GM18519 (cell line): ENCODE data around the gene CHST3.
"Not testable (repeated sequence)": the region's sequence is repeated elsewhere in the genome, so short reads cannot be mapped to it uniquely, and the experiment has no call there.

Experiments
- ATAC-seq: cut with Tn5 transposase; IDR thresholded peaks from one replicate; pipeline ENCODE4 v1.9.1; 2021; ENCODE audit warnings: mild to moderate bottlenecking, moderate library complexity; ENCODE audit not compliant: unreplicated experiment, low FRiP score

The CHST3 gene

DNA sequence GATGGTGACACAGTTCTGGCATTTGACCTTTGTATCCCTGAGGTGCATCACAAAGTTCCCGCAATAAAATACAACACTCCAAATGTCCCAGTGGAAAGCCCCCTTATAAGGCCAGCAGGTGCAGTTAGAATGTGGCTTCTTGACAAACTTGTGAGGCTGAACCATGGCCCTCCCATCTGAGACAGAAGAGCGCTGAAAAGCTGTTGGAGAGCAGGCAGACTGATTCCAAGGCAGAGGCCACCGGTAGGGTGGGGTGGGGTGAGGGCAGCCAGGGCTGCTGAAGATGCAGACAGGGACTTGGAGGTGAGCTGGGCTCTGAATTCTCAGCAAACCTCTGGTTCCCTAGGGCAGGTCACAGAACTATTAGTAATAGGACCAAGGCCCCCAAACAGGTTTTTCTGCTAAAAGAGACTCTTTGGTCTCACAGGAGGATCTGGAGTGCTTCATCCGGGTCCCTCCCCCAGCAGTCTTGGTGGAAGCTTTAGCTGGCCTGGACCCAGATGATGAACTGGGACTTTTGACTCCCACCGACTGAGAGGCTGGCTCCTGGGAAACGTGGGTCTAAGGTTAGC is 15.6 kb upstream of the CHST3 start:
- ATAC-seq = no peak

DNA sequence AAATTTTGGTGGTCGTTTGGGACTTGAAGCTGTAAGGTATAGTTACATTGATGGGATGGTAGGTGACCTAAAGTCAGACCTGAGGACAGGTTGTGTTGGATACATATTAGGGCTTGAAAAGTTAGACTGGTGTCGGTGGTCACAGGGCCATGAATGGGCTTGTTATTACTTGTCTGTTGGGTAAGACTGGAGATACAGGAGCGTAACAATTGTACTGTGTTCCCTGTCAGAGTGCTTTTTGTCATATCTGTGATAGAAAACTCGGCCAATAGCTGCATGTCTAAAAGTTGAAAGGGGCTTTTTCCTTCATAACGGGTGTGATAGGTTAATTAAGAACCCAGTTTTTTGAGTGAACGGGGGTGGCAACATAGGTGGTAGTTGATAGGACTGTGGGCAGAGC is 13.5 kb upstream of the CHST3 start:
- no peak for ATAC-seq

DNA sequence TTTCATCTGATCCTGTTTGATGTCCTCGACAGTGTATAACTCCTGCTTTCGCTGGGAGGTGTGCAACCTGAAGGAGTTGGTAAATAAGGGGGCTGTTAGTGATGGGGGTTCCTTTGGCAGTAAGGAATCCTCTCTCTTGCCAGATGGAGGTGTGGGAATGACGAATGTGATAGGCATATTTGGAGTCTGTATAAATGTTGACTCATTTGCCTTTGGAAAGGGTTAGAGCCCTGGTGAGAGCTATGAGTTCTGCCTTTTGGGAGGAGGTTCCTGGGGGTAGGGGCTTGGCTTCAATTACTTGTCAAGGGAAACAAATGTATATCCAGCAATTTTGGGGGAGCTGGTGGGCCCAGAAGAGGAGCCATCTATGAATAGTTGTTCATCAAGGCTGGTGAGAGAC is 11.4 kb upstream of the CHST3 start:
- no peak for ATAC-seq

DNA sequence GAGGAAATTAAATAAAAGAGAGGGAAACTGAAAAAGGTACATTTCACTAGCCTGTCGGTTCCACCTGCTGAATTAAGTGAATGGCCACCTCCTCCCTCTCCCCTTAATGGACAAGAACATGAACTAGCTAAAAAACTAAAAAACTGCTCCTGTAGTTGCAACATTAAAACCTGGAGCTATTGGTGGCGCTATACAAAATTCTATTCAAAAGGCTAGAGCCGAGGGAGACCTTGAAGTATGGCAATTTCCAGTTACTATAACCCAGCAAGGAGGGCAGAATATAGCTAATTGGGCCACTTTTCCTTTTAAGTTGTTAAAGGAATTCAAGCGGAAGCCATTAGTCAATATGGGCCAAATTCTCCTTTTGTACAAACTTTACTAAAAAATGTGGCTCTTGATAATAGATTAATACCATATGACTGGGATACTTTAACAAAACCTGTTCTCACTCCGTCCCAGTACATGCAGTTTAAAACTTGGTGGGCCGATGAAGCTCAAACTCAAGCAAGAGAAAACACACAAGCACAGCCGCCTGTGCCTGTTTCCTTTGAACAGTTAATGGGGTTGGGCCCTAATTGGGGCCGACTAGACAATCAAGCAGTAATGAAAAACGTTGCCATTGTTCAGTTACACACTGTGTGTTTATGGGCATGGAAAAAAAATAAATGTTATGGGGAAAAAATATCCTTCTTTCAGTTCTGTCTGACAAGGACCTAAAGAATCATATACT is 6.5 kb upstream of the CHST3 start:
- no peak for ATAC-seq

DNA sequence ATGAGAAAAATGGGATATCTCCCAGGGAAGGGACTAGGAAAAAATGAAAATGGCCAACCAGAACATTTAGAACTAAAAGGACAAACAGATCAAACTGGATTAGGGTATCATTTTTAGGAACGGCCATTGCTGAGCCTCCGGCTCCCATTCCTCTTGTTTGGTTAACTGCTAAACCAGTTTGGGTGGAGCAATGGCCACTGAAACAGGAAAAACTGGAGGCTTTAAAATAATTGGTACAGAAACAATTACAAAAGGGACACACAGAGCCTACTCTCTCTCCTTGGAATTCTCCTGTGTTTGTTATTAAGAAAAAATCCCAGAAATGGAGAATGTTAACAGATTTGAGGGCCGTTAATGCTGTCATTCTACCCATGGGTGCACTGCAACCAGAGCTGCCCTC is 4.7 kb upstream of the CHST3 start:
- ATAC-seq = no peak

DNA sequence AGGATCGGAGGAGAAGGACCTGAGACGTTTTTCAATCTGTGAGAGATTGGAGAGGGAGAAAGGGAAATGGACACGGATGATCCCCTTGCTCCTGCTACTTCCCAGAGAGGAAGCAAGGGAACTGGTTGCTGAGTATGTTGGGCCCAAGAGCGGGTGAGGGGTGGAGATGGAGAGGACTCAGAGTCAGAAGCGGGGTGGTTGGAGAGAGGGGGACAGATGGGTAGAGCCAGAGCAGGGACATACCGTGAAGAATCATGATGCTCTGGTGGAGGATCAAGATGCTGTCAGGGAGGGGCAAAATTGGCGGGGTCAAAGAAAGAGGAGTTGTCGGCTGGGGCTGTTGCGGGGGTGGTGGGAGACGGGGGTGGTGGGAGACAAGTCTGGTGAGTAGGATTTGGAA is 2.4 kb upstream of the CHST3 start:
- no peak for ATAC-seq

DNA sequence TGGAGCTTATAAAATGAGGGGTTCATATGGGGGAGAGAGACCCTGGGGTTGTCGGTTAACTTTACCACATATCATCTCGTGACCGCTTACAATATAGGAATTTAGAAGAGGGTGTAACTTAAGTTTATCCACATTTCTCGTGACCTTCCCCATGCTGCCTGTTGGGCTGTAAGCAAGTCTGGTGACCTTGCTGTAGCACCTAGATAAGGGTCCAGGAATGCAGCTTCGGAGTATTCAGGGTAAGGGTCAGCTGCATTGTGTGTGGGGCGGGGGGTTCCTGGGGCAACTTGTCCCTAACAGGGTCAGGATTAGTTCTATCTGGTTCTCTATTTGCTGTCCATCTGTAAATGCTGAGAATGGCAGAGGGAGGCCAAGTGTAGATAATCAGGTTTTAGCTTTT is 1.3 kb upstream of the CHST3 start:
- ATAC-seq = no peak

DNA sequence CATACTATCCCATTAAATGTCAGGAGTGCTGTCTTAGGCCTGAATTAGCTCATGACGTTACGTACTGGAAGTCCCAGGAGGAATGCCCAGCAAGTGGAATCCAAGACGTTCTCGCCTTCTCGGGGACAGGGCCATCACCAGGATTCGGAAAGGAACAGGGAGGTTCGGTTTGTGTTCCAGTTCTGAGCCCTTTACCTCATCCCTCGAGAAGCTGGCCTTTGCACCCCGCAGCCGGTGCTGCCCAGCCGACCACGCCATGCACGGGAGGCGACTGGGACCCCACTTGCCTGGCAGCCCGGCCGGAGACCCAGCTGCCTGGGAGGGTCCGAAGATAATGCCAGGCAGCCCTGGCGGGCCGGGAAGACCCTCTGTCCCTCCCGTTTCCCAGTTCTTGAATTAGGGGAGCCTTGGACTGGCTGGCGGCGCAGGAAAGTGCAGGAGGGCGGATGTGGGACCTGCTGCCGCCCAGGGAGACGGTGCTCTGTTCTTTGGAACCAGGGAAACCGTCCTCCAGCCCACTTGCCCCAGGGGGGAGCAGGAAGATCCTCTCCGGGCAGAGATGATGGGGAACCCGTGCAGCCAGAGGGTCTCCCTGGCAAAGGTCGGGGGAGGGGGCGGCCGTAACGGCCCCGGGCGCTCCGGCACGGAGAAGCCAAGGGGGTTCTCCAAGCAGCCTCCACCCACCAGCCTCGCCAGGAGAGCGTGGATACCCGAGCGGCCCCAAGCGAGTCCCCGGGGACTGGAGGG is 671 bp upstream of the CHST3 start:
- ATAC-seq = no peak

DNA sequence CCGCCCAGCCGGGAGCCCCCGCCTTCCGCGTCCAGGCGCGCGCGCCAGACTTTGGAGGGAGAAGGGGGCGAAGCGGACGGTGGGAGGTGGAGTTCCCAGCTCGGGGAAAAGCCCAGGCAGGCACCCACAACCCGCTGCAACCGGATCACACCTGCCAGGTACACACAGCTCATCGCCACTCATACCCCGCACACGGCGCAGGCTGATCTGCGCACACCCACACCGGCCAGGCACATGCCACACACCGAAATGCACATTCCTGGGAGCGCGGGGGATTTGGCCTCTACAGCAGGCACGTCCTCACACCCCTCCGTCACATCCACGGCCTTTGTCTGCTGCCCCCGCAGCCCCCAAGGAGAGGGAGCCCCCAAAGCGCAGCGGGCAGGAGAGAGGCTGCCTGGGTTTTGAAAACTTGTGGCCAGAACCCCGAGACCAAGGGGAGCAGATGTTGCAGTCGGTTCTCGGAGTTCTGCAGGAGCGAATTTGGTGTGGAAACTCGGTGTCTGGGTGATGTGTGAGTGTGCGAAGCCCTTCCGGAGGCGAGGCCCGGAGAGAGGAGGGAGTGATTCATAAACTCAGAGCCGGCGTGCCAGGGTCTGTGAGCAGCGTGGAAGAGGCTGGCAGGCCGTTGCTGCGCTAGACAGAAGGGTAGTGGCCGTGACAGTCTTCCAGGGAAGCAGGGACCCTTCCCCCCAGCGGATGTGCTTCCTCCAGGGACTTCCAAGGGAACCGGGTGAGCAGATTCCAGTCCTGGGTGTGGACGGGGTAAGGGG is 734 bp downstream of the CHST3 start:
- no peak for ATAC-seq

DNA sequence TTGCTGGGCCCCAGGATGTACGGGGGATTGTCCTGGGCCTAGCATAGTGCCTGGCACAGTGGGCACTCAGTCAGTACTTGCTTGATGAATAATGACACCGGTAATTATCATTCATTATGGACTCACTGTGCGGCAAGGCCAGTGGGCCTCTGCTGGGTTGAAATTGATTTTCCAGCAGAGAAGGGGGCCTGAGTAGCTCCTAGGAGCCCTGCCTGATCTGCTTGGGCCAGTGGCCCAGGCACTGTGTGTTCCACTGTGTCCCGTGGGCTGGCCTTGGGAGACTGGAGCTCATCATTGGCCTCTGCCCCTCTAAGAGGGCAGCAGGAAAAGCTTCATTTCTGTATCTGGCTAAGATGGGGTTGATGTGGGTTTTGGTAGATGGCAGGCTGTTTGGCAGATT is 1.4 kb downstream of the CHST3 start:
- ATAC-seq = no peak

DNA sequence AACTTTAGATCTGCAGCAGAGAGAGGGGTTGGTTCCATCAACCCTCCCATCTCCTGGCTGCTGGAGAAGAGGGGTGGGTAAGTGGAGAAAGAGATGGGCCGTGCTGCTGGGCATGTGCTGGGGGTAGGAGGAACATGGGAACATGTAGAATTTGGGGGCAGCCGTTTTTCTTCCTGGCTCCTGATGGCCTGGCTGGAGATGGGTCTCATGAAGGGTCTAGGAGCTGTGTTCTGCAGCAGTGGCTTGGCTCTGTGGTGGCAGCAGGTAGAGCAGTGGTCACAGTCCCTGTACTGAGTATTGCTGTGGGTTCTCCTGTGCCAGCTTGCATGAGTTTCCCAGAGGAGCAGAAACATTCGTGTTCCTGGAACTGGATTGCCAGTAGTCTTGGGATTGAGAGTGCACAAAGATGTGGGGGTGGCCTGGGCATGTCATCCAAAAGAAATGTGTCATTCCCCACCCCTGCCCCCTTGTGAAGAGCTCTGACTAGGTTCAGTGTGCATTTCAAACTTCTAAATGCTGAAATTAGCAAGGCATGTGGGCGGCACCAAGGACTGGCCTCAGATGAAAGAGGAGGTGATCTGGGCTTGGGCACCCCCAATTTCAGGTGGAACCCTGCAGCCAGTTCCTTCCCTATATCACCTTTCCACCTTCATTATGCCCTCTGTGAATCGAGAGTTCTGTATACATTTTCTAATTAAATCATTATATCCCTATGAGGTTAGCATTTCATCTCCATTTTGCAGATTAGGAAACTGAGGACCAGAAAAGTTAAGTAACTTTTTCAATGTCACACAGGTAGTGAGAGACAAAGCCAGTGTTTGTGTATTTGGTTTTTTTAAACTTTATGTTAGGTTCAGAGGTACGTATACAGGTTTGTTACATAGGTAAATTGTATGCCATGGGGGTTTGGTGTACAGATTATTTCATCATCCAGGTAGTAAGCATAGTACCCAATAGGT is 2.1 kb downstream of the CHST3 start:
- ATAC-seq = no peak

DNA sequence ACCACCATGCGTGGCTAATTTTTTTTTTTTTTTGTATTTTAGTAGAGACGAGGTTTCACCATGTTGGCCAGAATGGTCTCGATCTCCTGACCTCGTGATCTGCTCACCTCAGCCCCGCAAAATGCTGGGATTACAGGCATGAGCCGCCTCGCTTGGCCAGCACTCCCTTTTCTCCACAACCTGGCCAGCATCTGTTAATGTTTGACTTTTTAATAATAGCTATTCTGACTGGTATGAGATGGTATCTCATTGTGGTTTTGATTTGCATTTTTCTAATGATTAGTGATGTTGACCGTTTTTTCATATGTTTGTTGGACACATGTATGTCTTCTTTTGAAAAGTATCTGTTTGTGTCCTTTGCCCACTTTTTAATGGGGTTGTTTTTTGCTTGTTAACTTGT is 3.8 kb downstream of the CHST3 start:
- not testable (repeated sequence) for ATAC-seq

DNA sequence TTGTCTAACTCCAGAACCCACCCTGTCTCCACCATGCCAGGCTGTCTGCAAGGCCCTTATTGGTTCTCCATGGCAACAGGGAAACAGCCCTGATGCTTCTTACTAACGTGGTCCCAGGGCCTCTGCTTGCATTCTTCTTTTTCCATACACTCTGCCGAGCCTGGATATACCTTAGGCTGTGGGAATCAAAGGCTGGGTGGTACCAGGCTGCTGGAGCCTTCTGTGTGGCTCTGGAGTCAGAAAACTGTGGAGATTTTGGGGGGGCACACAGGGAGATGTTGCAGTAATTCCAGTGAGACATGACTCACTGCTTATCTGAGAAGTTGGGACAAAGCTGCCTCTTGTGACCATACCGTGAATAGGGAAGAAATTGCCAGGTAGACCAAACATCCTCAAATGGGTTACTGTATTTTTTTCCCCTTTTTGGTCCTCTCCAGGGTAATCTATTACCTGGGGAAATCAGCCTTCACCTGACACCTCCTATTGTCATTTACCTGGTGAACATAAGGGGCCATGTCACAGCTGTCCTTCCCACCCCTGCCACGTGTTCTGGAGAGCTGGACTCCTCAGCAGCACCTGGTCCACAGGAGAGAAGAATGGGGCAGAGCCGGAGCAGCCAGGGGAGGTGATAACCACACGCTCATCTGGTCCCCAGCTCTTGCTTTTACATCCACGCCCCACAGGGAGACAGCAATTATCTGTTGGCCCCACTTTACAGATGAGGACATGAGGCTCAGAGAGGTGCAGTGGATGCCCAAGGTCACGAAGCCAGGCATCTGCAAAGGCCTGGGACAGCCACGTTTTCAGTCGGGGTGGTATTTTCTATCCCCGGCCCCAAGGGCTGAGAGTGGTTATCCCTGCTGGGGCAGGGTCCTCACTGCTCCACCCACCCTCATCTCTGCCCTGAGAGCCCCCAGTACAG is 4.6 kb downstream of the CHST3 start:
- ATAC-seq = no peak

DNA sequence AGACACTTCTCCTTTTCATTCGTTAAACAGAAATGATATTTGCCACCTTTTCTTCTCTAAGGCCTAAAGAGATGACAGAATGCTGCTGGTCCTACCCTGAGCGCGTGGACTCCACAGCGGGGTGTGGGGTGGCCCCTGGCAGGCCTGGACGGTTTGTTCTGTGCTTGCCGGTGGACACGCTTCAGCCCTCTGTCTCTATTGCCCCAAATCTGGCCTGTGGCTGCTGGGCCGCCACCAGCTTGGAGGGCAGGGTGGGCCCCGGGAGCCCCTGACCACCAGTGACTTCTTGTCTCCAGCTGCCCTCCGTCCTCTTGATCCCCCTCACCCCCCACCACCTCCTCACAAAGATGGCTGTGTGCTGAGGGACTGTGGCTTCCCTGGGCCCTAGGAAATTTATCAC is 5.7 kb downstream of the CHST3 start:
- ATAC-seq = no peak

DNA sequence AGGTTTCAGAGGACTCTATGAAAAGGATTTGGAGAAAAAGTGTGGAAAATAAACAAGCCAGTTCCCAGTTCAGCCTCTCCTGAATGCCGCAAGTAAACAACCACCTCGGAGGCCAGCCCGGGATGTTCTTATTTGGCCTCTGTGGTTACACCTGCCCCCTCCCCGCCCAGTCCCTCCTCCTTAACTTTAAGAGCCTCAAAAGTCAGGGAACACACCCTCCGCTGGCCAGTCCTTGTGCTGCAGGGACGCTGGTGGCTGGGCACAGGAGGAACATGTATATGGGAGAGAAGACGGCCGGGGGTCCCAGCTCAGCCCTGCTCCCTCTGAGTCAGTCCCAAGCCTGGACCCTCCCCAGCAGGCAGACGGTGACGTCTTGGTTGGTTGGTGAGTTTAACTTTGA is 6.1 kb downstream of the CHST3 start:
- ATAC-seq = no peak

DNA sequence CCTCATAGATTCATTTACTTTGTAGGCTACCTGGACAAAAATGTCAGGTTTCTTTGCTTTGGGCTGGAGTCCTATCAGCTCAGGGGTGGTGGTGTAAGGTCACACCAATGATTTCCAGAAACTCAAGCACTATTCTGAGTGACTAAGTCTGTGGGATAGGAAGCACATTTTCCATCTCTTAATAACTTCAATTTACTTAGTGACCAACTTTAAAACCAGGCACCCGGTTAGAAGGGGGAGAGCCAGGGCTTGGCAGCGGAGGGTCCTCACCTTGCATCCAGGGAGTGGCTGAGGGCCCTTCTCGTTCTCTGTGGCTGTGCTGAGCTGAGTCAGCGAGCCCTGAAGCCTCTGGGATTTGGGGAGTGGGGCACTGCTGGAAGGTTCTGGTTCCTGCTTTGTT is 6.7 kb downstream of the CHST3 start:
- ATAC-seq = no peak

DNA sequence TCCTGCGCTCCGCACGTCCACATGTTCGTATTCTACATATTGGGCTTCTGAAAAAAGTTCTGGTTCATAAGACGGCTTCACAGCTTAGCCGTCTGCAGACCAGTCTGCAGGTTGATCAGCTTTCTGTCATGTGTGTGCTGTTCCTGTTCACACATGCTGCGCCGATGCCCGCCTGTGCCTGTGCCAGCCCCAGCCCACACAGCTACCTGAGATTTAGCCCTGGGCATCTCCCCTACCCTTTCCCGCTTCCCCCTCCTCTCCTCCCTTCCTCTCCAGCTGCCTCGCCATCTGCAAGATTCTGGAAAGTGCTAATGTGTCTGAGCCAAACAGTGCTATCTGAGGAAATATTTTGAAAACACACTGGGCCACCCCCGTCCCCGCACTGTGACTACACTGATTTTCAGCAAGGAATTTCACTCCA is 7.1 kb downstream of the CHST3 start:
- no peak for ATAC-seq

DNA sequence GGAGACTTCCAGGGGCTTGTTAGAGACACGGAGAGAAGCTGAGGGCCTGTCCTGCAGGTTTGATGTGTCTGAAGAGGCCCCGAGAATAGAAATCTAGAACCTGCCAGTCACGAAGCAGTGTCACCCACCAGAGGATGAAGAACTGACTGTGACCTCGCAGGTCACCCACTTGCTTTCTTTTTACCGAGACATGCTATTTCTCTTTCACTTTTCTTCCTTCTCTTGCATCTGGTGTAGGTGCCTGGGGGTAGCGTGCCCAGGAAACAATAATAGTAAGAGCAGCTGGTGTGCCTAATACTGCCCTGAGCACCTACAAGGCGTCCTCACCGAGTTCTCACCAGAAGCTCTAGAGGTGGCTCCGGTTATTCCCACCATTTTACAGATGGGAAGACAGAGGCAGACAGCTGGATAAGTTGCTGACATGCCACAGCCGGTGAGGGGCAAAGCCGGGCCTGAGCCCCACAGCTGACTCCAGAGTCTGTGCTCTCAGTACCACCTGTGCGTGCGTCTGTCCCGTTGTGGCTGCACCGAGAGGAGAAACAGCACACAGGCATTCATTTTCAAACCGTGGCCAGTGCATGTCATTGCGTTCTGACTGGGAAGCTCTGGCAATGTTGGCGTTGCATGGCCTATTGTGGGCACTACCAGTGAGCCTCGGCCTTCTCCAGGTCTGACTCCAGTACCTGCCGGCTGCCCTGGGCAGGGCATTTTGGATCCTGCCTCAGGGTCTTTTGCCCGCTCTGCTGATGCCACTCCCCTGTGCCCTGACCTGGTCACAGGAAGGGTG is 7.8 kb downstream of the CHST3 start:
- no peak for ATAC-seq
